Activated CD8-positive, alpha-beta memory T cell treated with anti-CD3 and anti-CD28 coated beads for 48 hours (primary cell): ENCODE measurements around the gene OPN4.

ENCODE experiments used
- DNase-seq, 3 experiments: peaks; one replicate each; pipeline ENCODE4 v3.0.0-alpha.2; 2020; ENCODE audit warnings: low read depth in 2 of 3, low spot score in 2 of 3

The OPN4 gene

GRCh38 chr10:86646933-86647332, 7.4 kb upstream of the OPN4 start:
- no peak for DNase-seq

- no peak for DNase-seq
Observed at GRCh38 chr10:86647773-86648703, 6.3 kb upstream of the OPN4 start.

- DNase-seq: no peak
Observed at GRCh38 chr10:86648704-86649427, 5.5 kb upstream of the OPN4 start.

- DNase-seq: no peak
Observed at GRCh38 chr10:86649471-86650150, 4.7 kb upstream of the OPN4 start.

- no peak for DNase-seq
Observed at GRCh38 chr10:86650151-86650550, 4.2 kb upstream of the OPN4 start.

- DNase-seq: no peak
Observed at GRCh38 chr10:86651021-86651471, 3.3 kb upstream of the OPN4 start.

GRCh38 chr10:86651631-86652331, 2.6 kb upstream of the OPN4 start:
- no peak for DNase-seq

- no peak for DNase-seq
Observed at GRCh38 chr10:86652361-86653202, 1.8 kb upstream of the OPN4 start.

GRCh38 chr10:86653379-86653778, 968 bp upstream of the OPN4 start:
- no peak for DNase-seq

- DNase-seq: no peak
Observed at GRCh38 chr10:86653987-86654386, 360 bp upstream of the OPN4 start.

GRCh38 chr10:86655173-86655540, 810 bp downstream of the OPN4 start:
- no peak for DNase-seq

- no peak for DNase-seq
Observed at GRCh38 chr10:86655596-86655995, 1.2 kb downstream of the OPN4 start.

GRCh38 chr10:86657011-86657395, 2.7 kb downstream of the OPN4 start:
- no peak for DNase-seq

- DNase-seq: no peak
Observed at GRCh38 chr10:86657396-86658011, 3.2 kb downstream of the OPN4 start.

GRCh38 chr10:86658261-86658741, 4.0 kb downstream of the OPN4 start:
- DNase-seq: no peak

GRCh38 chr10:86658751-86659150, 4.4 kb downstream of the OPN4 start:
- no peak for DNase-seq

- DNase-seq: no peak
Observed at GRCh38 chr10:86659161-86659691, 4.9 kb downstream of the OPN4 start.

GRCh38 chr10:86659721-86660453, 5.5 kb downstream of the OPN4 start:
- no peak for DNase-seq
